Body of pancreas (tissue), 4 donors: ENCODE results near the gene GGT6. TPM values are rescaled to one million over a fixed set of nuclear protein-coding genes. Genes with fewer than 3 reads are reported as not detected.

ENCODE experiments used
- ATAC-seq: fragments of 150-250 bp; one replicate; pipeline ENCODE4 v1.9.1; 2016
- DNase-seq, 4 donors: peaks; one replicate each; pipeline ENCODE4 v3.0.0-alpha.2; 2019
- H3K27ac ChIP-seq, 4 donors: fragments of 200-600 bp; sonication (generic); 1 replicate in 3 of 4; 2 replicates in 1 of 4; pipeline versions ENCODE4 v1.5.1 to v1.6.1; 2016 to 2019; ENCODE audit warnings: mild to moderate bottlenecking in 1 of 4, mixed read lengths in 1 of 4, moderate library complexity in 1 of 4
- H3K27me3 ChIP-seq, 2 donors: fragments of 200-600 bp; sonication (generic); one replicate each; pipeline ENCODE4 v1.6.0; 2016; ENCODE audit warnings: mild to moderate bottlenecking in 1 of 2
- H3K36me3 ChIP-seq, 2 donors: fragments of 200-600 bp; sonication (generic); replicated peaks in 1 of 2; 2 replicates each; pipeline ENCODE4 v1.5.1; 2016; ENCODE audit warnings: low read depth in 2 of 2; ENCODE audit not compliant: insufficient read depth in 1 of 2
- H3K4me1 ChIP-seq: fragments of 200-600 bp; sonication (generic); one replicate; pipeline ENCODE4 v1.6.0; 2016
- H3K4me3 ChIP-seq, 2 donors: fragments of 200-600 bp; sonication (generic); 1 replicate in 1 of 2; 2 replicates in 1 of 2; pipeline ENCODE4 v1.5.1; 2016 to 2019
- H3K9me3 ChIP-seq, 3 donors: fragments of 200-600 bp; sonication (generic); 1 replicate in 2 of 3; 2 replicates in 1 of 3; pipeline ENCODE4 v1.5.1; 2016
- CTCF ChIP-seq, 7 experiments: fragments of 450-650 bp in 4 of 7; fragments of 200-600 bp in 3 of 7; sonication (generic) in 3 of 7; IDR thresholded peaks; one replicate each; pipeline ENCODE4 v1.5.1; 2016 to 2019; ENCODE audit warnings: antibody characterized with exemption in 7 of 7
- POLR2A ChIP-seq, 3 donors: fragments of 450-650 bp; IDR thresholded peaks; one replicate each; pipeline ENCODE4 v1.6.1; 2016; ENCODE audit warnings: antibody characterized with exemption in 3 of 3, mild to moderate bottlenecking in 2 of 3
- WGBS, 2 donors: methylation state at CpG; one replicate each; pipeline ENCODE4 v1.1.5; 2017; 5-methylcytosine and 5-hydroxymethylcytosine counted together
- intact Hi-C: fragments of 100-400 bp; cut with DNase I; formaldehyde crosslinking; loops from one replicate; pipeline ENCODE4 v1.15.1; 2023
- total RNA-seq, 2 donors: library from RNA; depleted of rRNA; stranded (reverse); fragments of >200 nt; gene quantifications; one replicate each; pipeline ENCODE4 v1.1.0, GENCODE V29; 2016

The GGT6 gene
- total RNA-seq, 2 donors from 2014 or later = 29.3 to 85.7 TPM

- no peak for ATAC-seq
- no peak overlapping the region for H3K27ac ChIP-seq
- no peak for DNase-seq
- no peaks in the 10 kb centered on the region for H3K9me3 ChIP-seq
- no peak overlapping the region for H3K4me3 ChIP-seq
- TF ChIP-seq CTCF (IDR thresholded peaks at IDR 0.05) = no peak
- TF ChIP-seq POLR2A (IDR thresholded peaks at IDR 0.05) = no peak
- peaks cover 0 to under 1% of the 10 kb centered on the region in 2 donors for H3K27me3 ChIP-seq
- intact Hi-C loops = no loop called here
- H3K4me1 ChIP-seq = no peaks in the 10 kb centered on the region
- 83 to 87% methylated on average over 7 of the region's 8 CpGs for WGBS, 2 donors
- no peaks in the 10 kb centered on the region for H3K36me3 ChIP-seq
Measured at GRCh38 chr17:4577386-4577993, 17.1 kb upstream of the GGT6 start.

- TF ChIP-seq POLR2A (IDR thresholded peaks at IDR 0.05) = no peak
- TF ChIP-seq CTCF (IDR thresholded peaks at IDR 0.05) = no peak
- no peaks in the 10 kb centered on the region for H3K36me3 ChIP-seq
- DNase-seq (no peak), ATAC-seq (no peak)
- no peak overlapping the region for H3K27ac ChIP-seq
- H3K9me3 ChIP-seq = no peaks in the 10 kb centered on the region
- intact Hi-C loops = no loop called here
- H3K4me1 ChIP-seq = no peaks in the 10 kb centered on the region
- H3K27me3 ChIP-seq = no peaks in the 10 kb centered on the region
- no peak overlapping the region for H3K4me3 ChIP-seq
- 72 to 75% methylated on average over 4 to 18 of the region's 18 CpGs for WGBS, 2 donors
Measured at GRCh38 chr17:4576729-4577322, 16.4 kb upstream of the GGT6 start.

- no peak for ATAC-seq
- no peaks in the 10 kb centered on the region for H3K4me1 ChIP-seq
- H3K27me3 ChIP-seq = no peaks in the 10 kb centered on the region
- no peaks in the 10 kb centered on the region for H3K9me3 ChIP-seq
- 65 to 67% methylated on average over 6 of the region's 6 CpGs for WGBS, 2 donors
- no peak for DNase-seq
- no peak for TF ChIP-seq CTCF (IDR thresholded peaks at IDR 0.05)
- H3K27ac ChIP-seq = no peak overlapping the region
- no peaks in the 10 kb centered on the region for H3K36me3 ChIP-seq
- no peak overlapping the region for H3K4me3 ChIP-seq
- intact Hi-C loops = no loop called here
Measured at GRCh38 chr17:4576161-4576558, 15.8 kb upstream of the GGT6 start.

- intact Hi-C loops = loop anchor here (5.0 kb wide), 1 partner anchor 48 kb away; no protein-coding TSS in a partner anchor
- DNase-seq = no peak
- WGBS, 2 donors = 91 to 94% methylated on average over 7 to 9 of the region's 9 CpGs
Measured at GRCh38 chr17:4574448-4575045, 14.2 kb upstream of the GGT6 start.

More at GRCh38 chr17:4574448-4575045, 14.2 kb upstream of the GGT6 start:
- Histone ChIP-seq H3K4me1 (no peaks in the 10 kb centered on the region), H3K9me3 (no peaks in the 10 kb centered on the region), H3K36me3 (no peaks in the 10 kb centered on the region), H3K27me3 (no peaks in the 10 kb centered on the region), H3K27ac (no peak overlapping the region), H3K4me3 (no peak overlapping the region)
- no peak for ATAC-seq
- TF ChIP-seq CTCF (IDR thresholded peaks at IDR 0.05) (no peak), POLR2A (IDR thresholded peaks at IDR 0.05) (no peak)
